HepG2 (cell line): ENCODE data around the gene C14orf93. TPM values are rescaled to one million over a fixed set of nuclear protein-coding genes. Genes with fewer than 3 reads are reported as not detected.

Source experiments
- ATRX ChIP-seq: sonication (generic); formaldehyde crosslinking; IDR thresholded peaks from 2 replicates; pipeline ENCODE4 v1.4.0; 2020; ENCODE audit warnings: missing genetic modification reagents, borderline replicate concordance
- ELF4 ChIP-seq: sonication (generic); formaldehyde crosslinking; IDR thresholded peaks from 2 replicates; pipeline ENCODE4 v1.5.0; 2020; ENCODE audit warnings: missing genetic modification reagents, mild to moderate bottlenecking, moderate library complexity, borderline replicate concordance
- FOXK1 ChIP-seq: sonication (generic); formaldehyde crosslinking; IDR thresholded peaks from 2 replicates; pipeline ENCODE4 v1.4.0; 2020; ENCODE audit warnings: low read depth, missing genetic modification reagents, borderline replicate concordance
- GMEB2 ChIP-seq: IDR thresholded peaks from 2 replicates; pipeline ENCODE4 v1.6.1; 2016; ENCODE audit warnings: missing biosample characterization, missing genetic modification reagents, low read depth
- HBP1 ChIP-seq: IDR thresholded peaks from 2 replicates; pipeline ENCODE4 v1.6.1; 2016; ENCODE audit warnings: low read depth, control low read depth
- HMG20B ChIP-seq: conservative IDR thresholded peaks from 2 replicates; pipeline ENCODE4 v1.6.1; 2016; ENCODE audit warnings: missing genetic modification reagents, missing compliant biosample characterization
- KDM1A ChIP-seq: IDR thresholded peaks from 2 replicates; pipeline ENCODE4 v1.6.1; 2016; ENCODE audit warnings: missing compliant biosample characterization
- MTF2 ChIP-seq: sonication (generic); formaldehyde crosslinking; IDR thresholded peaks from 2 replicates; pipeline ENCODE4 v1.5.0; 2020; ENCODE audit warnings: missing genetic modification reagents, borderline replicate concordance
- NFRKB ChIP-seq: fragments of 450-650 bp; IDR thresholded peaks from 2 replicates; pipeline ENCODE4 v1.6.1; 2017
- SP2 ChIP-seq: sonication (generic); formaldehyde crosslinking; IDR thresholded peaks from 2 replicates; pipeline ENCODE4 v1.5.1; 2020; ENCODE audit warnings: mild to moderate bottlenecking, missing genetic modification reagents
- STAT5B ChIP-seq: sonication (generic); formaldehyde crosslinking; IDR thresholded peaks from 2 replicates; pipeline ENCODE4 v1.4.0; 2020; ENCODE audit warnings: missing genetic modification reagents
- TFAP4 ChIP-seq: sonication (generic); IDR thresholded peaks from 2 replicates; pipeline ENCODE4 v1.6.1; 2016; ENCODE audit warnings: low read depth, borderline replicate concordance
- TFE3 ChIP-seq: IDR thresholded peaks from 2 replicates; pipeline ENCODE4 v1.6.1; 2016
- THAP9 ChIP-seq: sonication (generic); formaldehyde crosslinking; IDR thresholded peaks from 2 replicates; pipeline ENCODE4; 2020; ENCODE audit warnings: missing genetic modification reagents, mild to moderate bottlenecking, borderline replicate concordance
- ZIK1 ChIP-seq: sonication (generic); formaldehyde crosslinking; IDR thresholded peaks from 2 replicates; pipeline ENCODE4 v1.5.0; 2020; ENCODE audit warnings: mild to moderate bottlenecking, low read depth, missing genetic modification reagents, borderline replicate concordance
- ZNF10 ChIP-seq: sonication (generic); formaldehyde crosslinking; IDR thresholded peaks from 2 replicates; pipeline ENCODE4 v1.4.0; 2020; ENCODE audit warnings: mild to moderate bottlenecking, low read depth, missing genetic modification reagents, borderline replicate concordance
- ZNF207 ChIP-seq: fragments of 450-650 bp; IDR thresholded peaks from 2 replicates; pipeline ENCODE4 v1.6.1; 2016; ENCODE audit warnings: antibody characterized with exemption, borderline replicate concordance
- ZNF260 ChIP-seq: sonication (generic); formaldehyde crosslinking; IDR thresholded peaks from 2 replicates; pipeline ENCODE4 v1.4.0; 2020; ENCODE audit warnings: missing genetic modification reagents, low read depth, mild to moderate bottlenecking, borderline replicate concordance
- ZNF549 ChIP-seq: sonication (generic); formaldehyde crosslinking; IDR thresholded peaks from 2 replicates; pipeline ENCODE4 v1.5.0; 2020; ENCODE audit warnings: missing genetic modification reagents
- ZNF644 ChIP-seq: IDR thresholded peaks from 2 replicates; pipeline ENCODE4 v1.6.1; 2016; ENCODE audit warnings: low read depth
- ZNF777 ChIP-seq: sonication (generic); formaldehyde crosslinking; IDR thresholded peaks from 2 replicates; pipeline ENCODE4 v1.4.0; 2020; ENCODE audit warnings: missing genetic modification reagents
- polyA plus RNA-seq, 8 experiments: library from polyadenylated mRNA; depleted of rRNA in 3 of 8; stranded (reverse) in 7 of 8; unstranded in 1 of 8; fragments of >200 nt; fragmentation: Illumina TruSeq in 4 of 8; extraction: Trizol in 4 of 8; gene quantifications; 2 replicates each; pipeline versions ENCODE4 v1.2.1 to v1.2.3, GENCODE V29; 2011 to 2016; ENCODE audit warnings: low read depth in 4 of 8, missing spikeins in 1 of 8, mixed read lengths in 1 of 8; ENCODE audit not compliant: insufficient read depth in 1 of 8
- total RNA-seq, 5 experiments: library from RNA; depleted of rRNA; stranded (reverse); fragments of >200 nt; fragmentation: Illumina TruSeq; extraction: Trizol; gene quantifications; 2 replicates each; pipeline ENCODE4 v1.2.3, GENCODE V29; 2016; ENCODE audit warnings: low read depth in 1 of 5

Gene C14orf93
- total and polyA plus RNA-seq, 2 of the 13 experiments (the other 11 are each of a cell fraction or from before 2014, with no cell fraction given): 11.4 to 22.5 TPM

- TF ChIP-seq GMEB2 (CRISPR knock-in tag) (no peak), ZNF207 (no peak), TFE3 (CRISPR knock-in tag) (0 out of 2 replicates have a peak, but pooled peaks have one; percentile 20), KDM1A (CRISPR knock-in tag) (peak; percentile 63; the same call in 1 of the 2 replicates), ZNF777 (CRISPR knock-in tag) (peak; percentile 55; the same call in 1 of the 2 replicates), THAP9 (peak; percentile 51; the same call in 1 of the 2 replicates), STAT5B (CRISPR knock-in tag) (peak; percentile 68; the same call in 1 of the 2 replicates), MTF2 (no peak), ZNF260 (CRISPR knock-in tag) (no peak), ZIK1 (peak; percentile 96), ELF4 (no peak), HMG20B (CRISPR knock-in tag) (peak; percentile 68; the same call in 1 of the 2 replicates), ZNF10 (CRISPR knock-in tag) (no peak), ATRX (CRISPR knock-in tag) (no peak), ZNF644 (CRISPR knock-in tag) (no peak), SP2 (CRISPR knock-in tag) (no peak; the same call in 1 of the 2 replicates), TFAP4 (no peak), NFRKB (no peak), FOXK1 (CRISPR knock-in tag) (peak; percentile 28; the same call in 1 of the 2 replicates), ZNF549 (no peak), HBP1 (peak; percentile 79; the same call in 1 of the 2 replicates)
Measured at GRCh38 chr14:23056145-23056955, 46.4 kb upstream of the C14orf93 start (continued).
